NOMO-1 (cell line): ENCODE measurements around the gene CRX.
A peak's percentile ranks its signal among the peaks of the same experiment; 100 is the strongest.
"Not testable (repeated sequence)": the region's sequence is repeated elsewhere in the genome, so short reads cannot be mapped to it uniquely, and the experiment has no call there.

Source experiments
- DNase-seq, 2 experiments: peaks; one replicate each; lab custom pipeline; 2025; ENCODE audit not compliant: unreplicated experiment in 2 of 2; lab: John Stamatoyannopoulos, UW

CRX gene

GRCh38 chr19:47858646-47859285 lies 37.0 kb downstream of the CRX start, which contains the start of gene TPRX2:
Gene TPRX2, plus strand, starts transcription at chr19:47859235. Its CDS starts 12 bp downstream, at chr19:47859247.
- DNase-seq, result not testable (repeated sequence)

- DNase-seq, result not testable (repeated sequence)
Measured at GRCh38 chr19:47859838-47860237, 38.1 kb downstream of the CRX start.

GRCh38 chr19:47860602-47861297 lies 39.0 kb downstream of the CRX start:
- DNase-seq, result no peak

- DNase-seq, result no peak
Measured at GRCh38 chr19:47861630-47862029, 39.9 kb downstream of the CRX start.

GRCh38 chr19:47863514-47863936 lies 41.8 kb downstream of the CRX start:
- DNase-seq, result peak; percentile 49 to 51

- no peak for DNase-seq
Measured at GRCh38 chr19:47865166-47865565, 43.4 kb downstream of the CRX start.

GRCh38 chr19:47878906-47879305 lies 57.2 kb downstream of the CRX start:
- no peak for DNase-seq

GRCh38 chr19:47879385-47879784 lies 57.6 kb downstream of the CRX start:
- DNase-seq, result not testable (repeated sequence)

- DNase-seq, result no peak
Measured at GRCh38 chr19:47881757-47882156, 60.0 kb downstream of the CRX start.

- DNase-seq, result no peak
Measured at GRCh38 chr19:47882890-47883289, 61.2 kb downstream of the CRX start.

- DNase-seq, result no peak
Measured at GRCh38 chr19:47885067-47885463, 63.3 kb downstream of the CRX start.

- DNase-seq, result no peak
Measured at GRCh38 chr19:47886010-47886559, 64.3 kb downstream of the CRX start, which contains the start of gene SULT2A1. Gene SULT2A1, minus strand, starts transcription at chr19:47886315. Its CDS starts 58 bp downstream, at chr19:47886257.

GRCh38 chr19:47890865-47891621 lies 69.3 kb downstream of the CRX start:
- DNase-seq, result no peak

- DNase-seq, result no peak
Measured at GRCh38 chr19:47891622-47891922, 69.8 kb downstream of the CRX start.

GRCh38 chr19:47891923-47892666 lies 70.4 kb downstream of the CRX start:
- no peak for DNase-seq
